Neural cell (in vitro differentiated cells): Measurements from ENCODE around the gene ITPKB. TPM values are rescaled to one million over a fixed set of nuclear protein-coding genes. Genes with fewer than 3 reads are reported as not detected.

ENCODE experiments used
- H2AFZ ChIP-seq: fragments of 200-600, 300-800 bp; sonication (generic), shearing (Covaris generic); 2 replicates; pipeline ENCODE4 v1.6.0; 2014; ENCODE audit warnings: low read depth, mild to moderate bottlenecking, antibody characterized with exemption, low read length, moderate library complexity
- H3F3A ChIP-seq: fragments of 200-600 bp; shearing (Covaris generic); 2 replicates; pipeline ENCODE4 v1.6.1; 2016; ENCODE audit warnings: mild to moderate bottlenecking, moderate library complexity, mixed read lengths, antibody characterized with exemption, low read length; ENCODE audit not compliant: insufficient read depth, poor library complexity, severe bottlenecking
- H3K27ac ChIP-seq: fragments of 200-600, 300-800 bp; sonication (generic), shearing (Covaris generic); 2 replicates; pipeline ENCODE4 v1.5.1; 2014; ENCODE audit warnings: mild to moderate bottlenecking, low read length, moderate library complexity
- H3K27me3 ChIP-seq: fragments of 300-800, 200-600 bp; sonication (generic), shearing (Covaris generic); 2 replicates; pipeline ENCODE4 v1.6.0; 2014; ENCODE audit warnings: mild to moderate bottlenecking, low read depth, low read length, moderate library complexity; ENCODE audit not compliant: insufficient read depth
- H3K36me3 ChIP-seq: fragments of 300-800, 200-600 bp; sonication (generic), shearing (Covaris generic); 2 replicates; pipeline ENCODE4 v1.5.1; 2014; ENCODE audit warnings: mild to moderate bottlenecking, antibody characterized with exemption, low read length, moderate library complexity; ENCODE audit not compliant: insufficient read depth
- H3K4me2 ChIP-seq: fragments of 300-800, 200-600 bp; sonication (generic), shearing (Covaris generic); 2 replicates; pipeline ENCODE4 v1.6.0; 2014; ENCODE audit warnings: mild to moderate bottlenecking, low read length
- H3K4me3 ChIP-seq: fragments of 300-800, 200-600 bp; sonication (generic), shearing (Covaris generic); 2 replicates; pipeline ENCODE4 v1.5.1; 2014; ENCODE audit warnings: mild to moderate bottlenecking, low read length, moderate library complexity
- H3K79me2 ChIP-seq: fragments of 200-600 bp; shearing (Covaris generic); replicated peaks from 2 replicates; pipeline ENCODE4 v1.6.0; 2014; ENCODE audit warnings: mild to moderate bottlenecking, low read length, moderate library complexity; ENCODE audit not compliant: insufficient read depth
- H3K9ac ChIP-seq: fragments of 300-800, 200-600 bp; sonication (generic), shearing (Covaris generic); 2 replicates; pipeline ENCODE4 v1.6.1; 2016; ENCODE audit warnings: mild to moderate bottlenecking, low read length, mixed read lengths
- H3K9me2 ChIP-seq: fragments of 200-600 bp; shearing (Covaris generic); 2 replicates; pipeline ENCODE4 v1.6.1; 2016; ENCODE audit warnings: mild to moderate bottlenecking, low read length, mixed read lengths; ENCODE audit not compliant: insufficient read depth
- H3K9me3 ChIP-seq: fragments of 200-600, 300-800 bp; sonication (generic), shearing (Covaris generic); 2 replicates; pipeline ENCODE4 v1.6.1; 2016; ENCODE audit warnings: mild to moderate bottlenecking, mixed run types, low read length, moderate library complexity, mixed read lengths
- H4K20me1 ChIP-seq: fragments of 200-600 bp; shearing (Covaris generic); 2 replicates; pipeline ENCODE4 v1.6.1; 2016; ENCODE audit warnings: mild to moderate bottlenecking, mixed run types; ENCODE audit not compliant: insufficient read depth
- CTCF ChIP-seq: fragments of 450-650 bp; IDR thresholded peaks from 2 replicates; pipeline ENCODE4 v1.5.1; 2014; ENCODE audit warnings: antibody characterized with exemption, mild to moderate bottlenecking, moderate library complexity; ENCODE audit not compliant: poor library complexity, severe bottlenecking
- EP300 ChIP-seq: fragments of 450-650 bp; conservative IDR thresholded peaks from 2 replicates; pipeline ENCODE4 v1.6.1; 2014; ENCODE audit warnings: antibody characterized with exemption, mild to moderate bottlenecking, moderate library complexity; ENCODE audit not compliant: poor library complexity, severe bottlenecking
- EZH2 ChIP-seq: fragments of 200-600, 300-800 bp; shearing (Covaris generic), sonication (generic); IDR thresholded peaks from 2 replicates; pipeline ENCODE4 v1.6.1; 2014; ENCODE audit warnings: antibody characterized with exemption, low read length, borderline replicate concordance, mild to moderate bottlenecking; ENCODE audit not compliant: insufficient read depth, poor library complexity, severe bottlenecking
- MXI1 ChIP-seq: fragments of 450-650 bp; conservative IDR thresholded peaks from 2 replicates; pipeline ENCODE4 v1.6.1; 2014; ENCODE audit warnings: antibody characterized with exemption, mild to moderate bottlenecking; ENCODE audit not compliant: poor library complexity, severe bottlenecking
- POLR2AphosphoS5 ChIP-seq: IDR thresholded peaks from 2 replicates; pipeline ENCODE4 v1.6.1; 2012
- RAD21 ChIP-seq: fragments of 450-650 bp; conservative IDR thresholded peaks from 2 replicates; pipeline ENCODE4 v1.6.1; 2014; ENCODE audit warnings: antibody characterized with exemption, mild to moderate bottlenecking, moderate library complexity
- REST ChIP-seq: IDR thresholded peaks from 2 replicates; pipeline ENCODE4 v1.6.1; 2012; ENCODE audit warnings: borderline replicate concordance
- SMC3 ChIP-seq: fragments of 450-650 bp; conservative IDR thresholded peaks from 2 replicates; pipeline ENCODE4 v1.6.1; 2014; ENCODE audit warnings: antibody characterized with exemption, mild to moderate bottlenecking, moderate library complexity; ENCODE audit not compliant: poor library complexity
- TAF1 ChIP-seq: IDR thresholded peaks from 2 replicates; pipeline ENCODE4 v1.6.1; 2012; ENCODE audit warnings: low read depth
- polyA plus RNA-seq: library from polyadenylated mRNA; depleted of rRNA; stranded (reverse); fragments of >200 nt; gene quantifications from 2 replicates; pipeline ENCODE4 v1.2.3, GENCODE V29; 2014

The ITPKB gene
- polyA plus RNA-seq, 1 donor from 2014 or later = 0.19 TPM

GRCh38 chr1:226782845-226783601 lies 43.9 kb upstream of the ITPKB start:
- Histone ChIP-seq H3K9me3 (no peaks in the 10 kb centered on the region), H3K9ac (no peak overlapping the region), H3K9me2 (no peaks in the 10 kb centered on the region), H3K4me2 (no peak overlapping the region), H3K27ac (no peak overlapping the region), H3K27me3 (no peaks in the 10 kb centered on the region), H3K79me2 (no peaks in the 10 kb centered on the region), H2AFZ (no peak overlapping the region), H4K20me1 (no peaks in the 10 kb centered on the region), H3K4me3 (no peak overlapping the region), H3K36me3 (no peaks in the 10 kb centered on the region), H3F3A (no peaks in the 10 kb centered on the region)
- TF ChIP-seq RAD21 (no peak), EZH2 (no peak), EP300 (no peak), MXI1 (no peak), POLR2AphosphoS5 (no peak), SMC3 (no peak)

- H3K4me2 ChIP-seq = no peak overlapping the region
- no peaks in the 10 kb centered on the region for H3K36me3 ChIP-seq
- H2AFZ ChIP-seq = no peak overlapping the region
- H3K9ac ChIP-seq = no peak overlapping the region
- H3K27me3 ChIP-seq = no peaks in the 10 kb centered on the region
- H3F3A ChIP-seq = no peaks in the 10 kb centered on the region
- H4K20me1 ChIP-seq = no peaks in the 10 kb centered on the region
- H3K27ac ChIP-seq = no peak overlapping the region
- no peaks in the 10 kb centered on the region for H3K9me3 ChIP-seq
- no peak overlapping the region for H3K4me3 ChIP-seq
- no peaks in the 10 kb centered on the region for H3K9me2 ChIP-seq
- TF ChIP-seq CTCF (no peak), REST (no peak), SMC3 (no peak), TAF1 (no peak)
- H3K79me2 ChIP-seq = no peaks in the 10 kb centered on the region
Measured at GRCh38 chr1:226781937-226782609, 43.0 kb upstream of the ITPKB start.
